ENCODE results near the gene BCO1.

BCO1 gene

DNA sequence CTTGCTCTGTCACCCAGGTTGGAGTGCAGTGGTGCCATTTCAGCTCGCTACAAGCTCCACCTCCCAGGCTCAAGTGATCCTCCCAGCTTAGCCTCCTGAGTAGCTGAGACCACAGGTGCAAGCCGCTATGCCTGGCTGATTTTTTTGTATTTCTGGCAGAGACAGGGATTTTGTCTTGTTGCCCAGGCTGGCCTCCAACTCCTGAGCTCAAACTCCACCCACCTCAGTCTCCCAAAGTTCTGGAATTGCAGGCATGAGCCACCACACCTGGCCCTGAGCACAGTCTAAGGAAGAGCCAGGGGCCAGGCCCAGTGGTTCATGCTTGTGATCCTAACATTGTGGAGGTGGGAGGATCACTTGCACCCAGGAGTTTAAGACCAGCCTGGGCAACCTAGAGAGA lies 21.8 kb upstream of the BCO1 start (continued):
- TF ChIP-seq, protein P1, sequence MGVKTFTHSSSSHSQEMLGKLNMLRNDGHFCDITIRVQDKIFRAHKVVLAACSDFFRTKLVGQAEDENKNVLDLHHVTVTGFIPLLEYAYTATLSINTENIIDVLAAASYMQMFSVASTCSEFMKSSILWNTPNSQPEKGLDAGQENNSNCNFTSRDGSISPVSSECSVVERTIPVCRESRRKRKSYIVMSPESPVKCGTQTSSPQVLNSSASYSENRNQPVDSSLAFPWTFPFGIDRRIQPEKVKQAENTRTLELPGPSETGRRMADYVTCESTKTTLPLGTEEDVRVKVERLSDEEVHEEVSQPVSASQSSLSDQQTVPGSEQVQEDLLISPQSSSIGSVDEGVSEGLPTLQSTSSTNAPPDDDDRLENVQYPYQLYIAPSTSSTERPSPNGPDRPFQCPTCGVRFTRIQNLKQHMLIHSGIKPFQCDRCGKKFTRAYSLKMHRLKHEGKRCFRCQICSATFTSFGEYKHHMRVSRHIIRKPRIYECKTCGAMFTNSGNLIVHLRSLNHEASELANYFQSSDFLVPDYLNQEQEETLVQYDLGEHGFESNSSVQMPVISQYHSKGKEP (tag by site-specific recombination; IDR thresholded peaks at IDR 0.05): no peak
- TF ChIP-seq ZSCAN23 (tag by site-specific recombination; IDR thresholded peaks at IDR 0.05) (no peak), ZNF561 (tag by site-specific recombination; IDR thresholded peaks at IDR 0.05; ENCODE audit: borderline replicate concordance) (no peak), ZNF280D (tag by site-specific recombination; IDR thresholded peaks at IDR 0.05) (no peak)
- TF ChIP-seq, protein P2, sequence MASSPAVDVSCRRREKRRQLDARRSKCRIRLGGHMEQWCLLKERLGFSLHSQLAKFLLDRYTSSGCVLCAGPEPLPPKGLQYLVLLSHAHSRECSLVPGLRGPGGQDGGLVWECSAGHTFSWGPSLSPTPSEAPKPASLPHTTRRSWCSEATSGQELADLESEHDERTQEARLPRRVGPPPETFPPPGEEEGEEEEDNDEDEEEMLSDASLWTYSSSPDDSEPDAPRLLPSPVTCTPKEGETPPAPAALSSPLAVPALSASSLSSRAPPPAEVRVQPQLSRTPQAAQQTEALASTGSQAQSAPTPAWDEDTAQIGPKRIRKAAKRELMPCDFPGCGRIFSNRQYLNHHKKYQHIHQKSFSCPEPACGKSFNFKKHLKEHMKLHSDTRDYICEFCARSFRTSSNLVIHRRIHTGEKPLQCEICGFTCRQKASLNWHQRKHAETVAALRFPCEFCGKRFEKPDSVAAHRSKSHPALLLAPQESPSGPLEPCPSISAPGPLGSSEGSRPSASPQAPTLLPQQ (tag by site-specific recombination; IDR thresholded peaks at IDR 0.05): no peak

GRCh38 chr16:81219151-81219550 lies 19.3 kb upstream of the BCO1 start:
- Histone ChIP-seq H3K9me3 (ENCODE audit: control insufficient read depth, insufficient read depth, low read depth, low read length) (no peaks in the 10 kb centered on the region), H3K4me1 (ENCODE audit: control insufficient read depth, insufficient read depth, low read length) (no peaks in the 10 kb centered on the region), H3K36me3 (ENCODE audit: control insufficient read depth in 2 of 2, insufficient read depth in 1 of 2, low read length in 2 of 2) (no peaks in the 10 kb centered on the region), H3K4me3 (ENCODE audit: low read depth, low read length) (no peak overlapping the region), H3K27ac (ENCODE audit: extremely low read depth, low read depth, low read length) (no peak overlapping the region)
- ChIA-PET CTCF (interaction anchor here (1.1 to 2.6 kb wide), 2 partner anchors 14 to 184 kb away, joined by 3 to 13 read pairs; no protein-coding TSS in a partner anchor), POLR2A (interaction anchor here (0.6 kb wide), 1 partner anchor 908 kb away, joined by 3 read pairs; no protein-coding TSS in a partner anchor)
- TF ChIP-seq YY1 (tag by site-specific recombination; IDR thresholded peaks at IDR 0.05): no peak
- TF ChIP-seq ZNF426 (tag by site-specific recombination; IDR thresholded peaks at IDR 0.05): no peak
- no peak for TF ChIP-seq HOXD13 (CRISPR knock-in tag; IDR thresholded peaks at IDR 0.05; ENCODE audit: borderline replicate concordance)
- TF ChIP-seq ZNF292 (tag by site-specific recombination; IDR thresholded peaks at IDR 0.05; ENCODE audit: borderline replicate concordance, low read depth): no peak
- TF ChIP-seq KLF8 (tag by site-specific recombination; IDR thresholded peaks at IDR 0.05): no peak
- TF ChIP-seq ZNF324 (tag by site-specific recombination; IDR thresholded peaks at IDR 0.05): no peak
- no peak for TF ChIP-seq ZNF138 (tag by site-specific recombination; IDR thresholded peaks at IDR 0.05; ENCODE audit: borderline replicate concordance)
- no peak for TF ChIP-seq ZNF341 (tag by site-specific recombination; IDR thresholded peaks at IDR 0.05; ENCODE audit: low read depth)
- TF ChIP-seq, protein P3, sequence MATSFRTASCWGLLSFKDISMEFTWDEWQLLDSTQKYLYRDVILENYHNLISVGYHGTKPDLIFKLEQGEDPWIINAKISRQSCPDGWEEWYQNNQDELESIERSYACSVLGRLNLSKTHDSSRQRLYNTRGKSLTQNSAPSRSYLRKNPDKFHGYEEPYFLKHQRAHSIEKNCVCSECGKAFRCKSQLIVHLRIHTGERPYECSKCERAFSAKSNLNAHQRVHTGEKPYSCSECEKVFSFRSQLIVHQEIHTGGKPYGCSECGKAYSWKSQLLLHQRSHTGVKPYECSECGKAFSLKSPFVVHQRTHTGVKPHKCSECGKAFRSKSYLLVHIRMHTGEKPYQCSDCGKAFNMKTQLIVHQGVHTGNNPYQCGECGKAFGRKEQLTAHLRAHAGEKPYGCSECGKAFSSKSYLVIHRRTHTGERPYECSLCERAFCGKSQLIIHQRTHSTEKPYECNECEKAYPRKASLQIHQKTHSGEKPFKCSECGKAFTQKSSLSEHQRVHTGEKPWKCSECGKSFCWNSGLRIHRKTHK (tag by site-specific recombination; IDR thresholded peaks at IDR 0.05): no peak
- no peak for TF ChIP-seq ZNF335 (tag by site-specific recombination; conservative IDR thresholded peaks at IDR 0.05)
- TF ChIP-seq ZNF530 (tag by site-specific recombination; IDR thresholded peaks at IDR 0.05; ENCODE audit: low read depth): no peak
- no peak for TF ChIP-seq ZNF747 (tag by site-specific recombination; IDR thresholded peaks at IDR 0.05)
- TF ChIP-seq GLI2 (tag by site-specific recombination; IDR thresholded peaks at IDR 0.05; ENCODE audit: borderline replicate concordance, low read depth): no peak
- TF ChIP-seq MZF1 (tag by site-specific recombination; IDR thresholded peaks at IDR 0.05; ENCODE audit: borderline replicate concordance): no peak

Data from HEK293 (cell line).